Smooth muscle cell (in vitro differentiated cells): ENCODE results near the gene MEGF10. TPM values are rescaled to one million over a fixed set of nuclear protein-coding genes. Genes with fewer than 3 reads are reported as not detected.

Experiments used
- DNase-seq: peaks from one replicate; lab custom pipeline; 2025; ENCODE audit not compliant: unreplicated experiment; lab: John Stamatoyannopoulos, UW
- H2AFZ ChIP-seq: fragments of 200-600 bp; sonication (generic); 2 replicates; pipeline ENCODE4 v1.6.0; 2016; ENCODE audit warnings: antibody characterized with exemption, low read depth, mild to moderate bottlenecking
- H3F3A ChIP-seq: fragments of 200-600 bp; sonication (generic); 2 replicates; pipeline ENCODE4 v1.6.0; 2017; ENCODE audit warnings: antibody characterized with exemption, low read depth
- H3K27ac ChIP-seq: fragments of 200-600 bp; sonication (generic); 2 replicates; pipeline ENCODE4 v1.5.1; 2016; ENCODE audit warnings: low read depth, mild to moderate bottlenecking
- H3K27me3 ChIP-seq: fragments of 200-600 bp; sonication (generic); 2 replicates; pipeline ENCODE4 v1.6.1; 2016; ENCODE audit warnings: low read depth, mild to moderate bottlenecking
- H3K36me3 ChIP-seq: fragments of 200-600 bp; sonication (generic); 2 replicates; pipeline ENCODE4 v1.5.1; 2016; ENCODE audit warnings: low read depth
- H3K4me1 ChIP-seq: fragments of 200-600 bp; sonication (generic); 2 replicates; pipeline ENCODE4 v1.5.1; 2016; ENCODE audit warnings: low read depth
- H3K4me2 ChIP-seq: fragments of 200-600 bp; sonication (generic); 2 replicates; pipeline ENCODE4 v1.6.0; 2016; ENCODE audit warnings: mild to moderate bottlenecking
- H3K4me3 ChIP-seq: fragments of 200-600 bp; sonication (generic); 2 replicates; pipeline ENCODE4 v1.5.1; 2016; ENCODE audit warnings: mild to moderate bottlenecking
- H3K79me2 ChIP-seq: fragments of 200-600 bp; sonication (generic); 2 replicates; pipeline ENCODE4 v1.6.0; 2016; ENCODE audit warnings: low read depth, mild to moderate bottlenecking
- H3K9ac ChIP-seq: fragments of 200-600 bp; sonication (generic); 2 replicates; pipeline ENCODE4 v1.6.0; 2016; ENCODE audit warnings: low read depth
- H3K9me3 ChIP-seq: fragments of 200-600 bp; sonication (generic); replicated peaks from 2 replicates; pipeline ENCODE4 v1.5.1; 2016; ENCODE audit warnings: low read depth
- H4K20me1 ChIP-seq: fragments of 200-600 bp; sonication (generic); 2 replicates; pipeline ENCODE4 v1.6.0; 2016; ENCODE audit warnings: low read depth
- WGBS: methylation state at CpG from one replicate; pipeline ENCODE4 v1.1.7; 2016; ENCODE audit warnings: low lambda C conversion rate; 5-methylcytosine and 5-hydroxymethylcytosine counted together
- polyA plus RNA-seq: library from polyadenylated mRNA; unstranded; fragments of >200 nt; fragmentation: Nextera tagmentation; extraction: Ambion mirVana; gene quantifications from 2 replicates; pipeline ENCODE4 v1.2.1, GENCODE V29; 2016
- total RNA-seq: library from RNA; depleted of rRNA; stranded (reverse); fragments of >200 nt; gene quantifications from 2 replicates; pipeline ENCODE4 v1.2.3, GENCODE V29; 2014
- TF ChIP-seq, protein P1 (sequence below): fragments of 200-600 bp; sonication (generic); IDR thresholded peaks from 2 replicates; pipeline ENCODE4 v1.5.1; 2017; ENCODE audit warnings: borderline replicate concordance, mild to moderate bottlenecking, antibody characterized with exemption; ENCODE audit not compliant: insufficient read depth, poor library complexity, severe bottlenecking

The MEGF10 gene
- total and polyA plus RNA-seq, 2 experiments from 2014 or later, result 0.83 to 3.6 TPM

DNA sequence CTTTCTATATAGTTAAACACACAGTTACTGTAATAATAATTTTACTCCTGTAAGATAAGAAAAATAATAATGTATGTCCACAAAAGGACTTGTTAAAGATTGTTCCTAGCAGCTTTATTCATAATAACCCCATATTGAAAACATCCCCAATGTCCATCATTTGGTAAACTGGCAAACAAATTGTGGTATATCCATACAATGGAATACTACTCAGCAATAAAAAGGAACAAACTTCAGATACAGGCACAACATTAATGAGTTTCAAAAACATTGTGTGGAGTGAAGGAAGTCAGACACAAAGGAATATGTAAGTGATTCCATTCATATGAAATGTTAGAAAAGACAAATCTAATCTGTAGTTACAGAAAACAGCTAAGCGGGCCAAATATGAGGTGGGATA lies 1.9 kb upstream of the MEGF10 start:
- TF ChIP-seq, protein P1, sequence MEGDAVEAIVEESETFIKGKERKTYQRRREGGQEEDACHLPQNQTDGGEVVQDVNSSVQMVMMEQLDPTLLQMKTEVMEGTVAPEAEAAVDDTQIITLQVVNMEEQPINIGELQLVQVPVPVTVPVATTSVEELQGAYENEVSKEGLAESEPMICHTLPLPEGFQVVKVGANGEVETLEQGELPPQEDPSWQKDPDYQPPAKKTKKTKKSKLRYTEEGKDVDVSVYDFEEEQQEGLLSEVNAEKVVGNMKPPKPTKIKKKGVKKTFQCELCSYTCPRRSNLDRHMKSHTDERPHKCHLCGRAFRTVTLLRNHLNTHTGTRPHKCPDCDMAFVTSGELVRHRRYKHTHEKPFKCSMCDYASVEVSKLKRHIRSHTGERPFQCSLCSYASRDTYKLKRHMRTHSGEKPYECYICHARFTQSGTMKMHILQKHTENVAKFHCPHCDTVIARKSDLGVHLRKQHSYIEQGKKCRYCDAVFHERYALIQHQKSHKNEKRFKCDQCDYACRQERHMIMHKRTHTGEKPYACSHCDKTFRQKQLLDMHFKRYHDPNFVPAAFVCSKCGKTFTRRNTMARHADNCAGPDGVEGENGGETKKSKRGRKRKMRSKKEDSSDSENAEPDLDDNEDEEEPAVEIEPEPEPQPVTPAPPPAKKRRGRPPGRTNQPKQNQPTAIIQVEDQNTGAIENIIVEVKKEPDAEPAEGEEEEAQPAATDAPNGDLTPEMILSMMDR, result no peak
- peaks cover 28% of the 10 kb centered on the region for H3K27me3 ChIP-seq
- H3K4me3 ChIP-seq, result no peak overlapping the region
- no peak overlapping the region for H3K4me2 ChIP-seq
- H3K9me3 ChIP-seq, result no peaks in the 10 kb centered on the region
- WGBS, result 97% methylated on average over 1 of the region's 1 CpG
- DNase-seq, result no peak
- H3K27ac ChIP-seq, result no peak overlapping the region
- no peaks in the 10 kb centered on the region for H3K36me3 ChIP-seq
- no peaks in the 10 kb centered on the region for H3F3A ChIP-seq
- H2AFZ ChIP-seq, result no peak overlapping the region
- no peaks in the 10 kb centered on the region for H3K79me2 ChIP-seq
- H4K20me1 ChIP-seq, result no peaks in the 10 kb centered on the region
- no peak overlapping the region for H3K9ac ChIP-seq
- H3K4me1 ChIP-seq, result no peaks in the 10 kb centered on the region

DNA sequence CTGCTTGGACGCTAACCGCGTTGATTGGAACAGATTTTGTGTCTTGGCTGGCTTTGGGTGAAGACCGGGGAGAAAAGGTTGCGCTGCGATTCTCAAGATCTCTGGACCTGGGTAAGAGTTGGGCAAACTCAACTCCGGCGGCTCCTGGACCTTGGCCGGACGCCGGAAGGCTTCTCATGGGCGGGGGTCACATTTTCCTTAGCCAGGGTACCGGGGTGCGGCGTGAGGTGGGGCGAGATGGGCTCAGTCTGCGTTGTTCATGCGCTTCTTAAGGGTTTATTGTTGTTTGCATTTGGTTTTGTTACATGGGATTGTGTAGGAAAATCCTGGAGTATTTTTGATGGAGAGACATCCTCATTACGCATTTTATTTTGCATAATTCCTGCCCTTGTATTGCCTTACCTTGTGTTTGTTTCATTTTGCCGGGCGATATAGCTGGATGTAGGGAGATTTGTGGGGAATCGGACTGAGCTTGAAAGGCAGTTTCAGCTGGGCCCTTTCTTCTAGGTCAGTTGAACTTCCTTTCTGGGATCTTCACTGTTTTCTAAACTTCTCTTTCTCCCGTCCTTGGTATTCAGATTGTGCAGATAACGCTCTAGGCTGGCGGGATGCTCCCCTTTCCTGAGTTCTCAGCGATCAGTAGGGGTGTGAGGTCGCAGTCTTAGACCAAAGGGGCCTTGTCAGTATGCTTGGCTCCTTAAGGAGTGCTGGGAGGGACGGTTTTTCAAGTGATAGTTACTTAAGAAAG lies 524 bp downstream of the MEGF10 start:
- Histone ChIP-seq H3K4me3 (peak overlapping the region; percentile 63), H3K4me2 (peak overlapping the region; percentile 89), H3K27ac (no peak overlapping the region), H3K27me3 (peaks cover 34% of the 10 kb centered on the region), H3F3A (no peaks in the 10 kb centered on the region), H3K79me2 (no peaks in the 10 kb centered on the region), H3K9me3 (no peaks in the 10 kb centered on the region), H3K36me3 (no peaks in the 10 kb centered on the region), H2AFZ (peak overlapping the region; percentile 88), H3K9ac (no peak overlapping the region), H3K4me1 (no peaks in the 10 kb centered on the region), H4K20me1 (no peaks in the 10 kb centered on the region)
- no peak for DNase-seq
- TF ChIP-seq, protein P1, result no peak
- 4% methylated on average over 28 of the region's 28 CpGs for WGBS

DNA sequence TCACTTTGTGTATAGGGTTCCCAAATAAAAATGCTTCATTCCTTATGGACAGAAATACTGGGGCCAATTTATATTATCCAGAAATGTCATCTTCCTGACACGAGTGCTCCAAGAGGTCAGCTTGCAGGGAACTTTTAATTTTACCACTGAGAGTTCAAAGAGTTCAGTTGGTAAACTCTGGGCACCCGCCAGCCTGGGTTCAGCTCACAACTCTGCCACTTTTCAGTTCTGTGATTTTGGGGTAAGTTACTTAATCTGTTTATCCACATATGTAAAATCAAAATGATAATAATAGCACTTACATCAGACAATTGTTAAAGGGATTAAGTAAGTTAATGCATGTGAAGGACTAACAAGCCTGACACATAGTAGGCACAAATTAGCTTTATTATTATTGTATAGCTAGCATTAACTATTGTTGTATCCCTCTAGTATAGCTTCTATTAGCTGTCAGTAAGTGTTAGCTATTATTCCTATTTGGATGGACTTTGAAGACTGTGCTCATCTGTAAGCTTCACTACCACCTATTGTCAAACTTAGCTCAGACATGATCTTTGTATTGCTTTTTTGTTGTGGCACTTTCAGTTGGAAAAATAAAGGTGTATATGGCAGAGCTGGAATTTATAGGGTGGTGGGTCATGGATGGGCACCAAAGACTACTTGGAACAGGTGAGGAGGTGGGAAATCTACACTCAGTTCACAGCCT lies 1.6 kb downstream of the MEGF10 start:
- H2AFZ ChIP-seq, result no peak overlapping the region
- WGBS, result 94% methylated on average over 2 of the region's 2 CpGs
- H3K4me2 ChIP-seq, result peak overlapping the region; percentile 89
- peaks cover 34% of the 10 kb centered on the region for H3K27me3 ChIP-seq
- H3K27ac ChIP-seq, result no peak overlapping the region
- no peak overlapping the region for H3K9ac ChIP-seq
- no peaks in the 10 kb centered on the region for H3F3A ChIP-seq
- TF ChIP-seq, protein P1, result no peak
- H3K9me3 ChIP-seq, result no peaks in the 10 kb centered on the region
- H3K36me3 ChIP-seq, result no peaks in the 10 kb centered on the region
- H4K20me1 ChIP-seq, result no peaks in the 10 kb centered on the region
- H3K4me3 ChIP-seq, result no peak overlapping the region
- no peak for DNase-seq
- no peaks in the 10 kb centered on the region for H3K4me1 ChIP-seq
- no peaks in the 10 kb centered on the region for H3K79me2 ChIP-seq

DNA sequence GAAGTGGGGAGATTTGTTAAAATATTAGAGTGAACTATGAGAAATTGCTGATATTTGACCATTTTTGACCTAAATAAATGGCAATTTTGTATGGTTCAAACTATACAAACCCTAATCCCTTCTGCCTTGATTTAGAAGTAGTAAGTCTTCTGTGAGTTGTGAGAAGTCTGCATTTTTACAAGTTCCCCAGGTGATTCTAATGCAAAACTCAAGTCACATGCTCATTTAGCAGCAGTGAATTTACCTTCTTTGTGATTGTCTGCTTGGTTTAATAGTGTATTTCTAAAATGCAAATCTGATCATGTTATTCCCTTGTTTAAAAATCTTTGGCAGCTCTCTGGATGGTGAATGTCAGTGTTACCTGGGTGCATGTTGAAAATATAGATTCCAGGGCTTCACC lies 2.8 kb downstream of the MEGF10 start:
- H2AFZ ChIP-seq, result no peak overlapping the region
- H3K79me2 ChIP-seq, result no peaks in the 10 kb centered on the region
- H3K36me3 ChIP-seq, result no peaks in the 10 kb centered on the region
- no peak for DNase-seq
- H3K4me2 ChIP-seq, result no peak overlapping the region
- H3K27ac ChIP-seq, result no peak overlapping the region
- H3K4me3 ChIP-seq, result no peak overlapping the region
- TF ChIP-seq, protein P1, result no peak
- H3F3A ChIP-seq, result no peaks in the 10 kb centered on the region
- peaks cover 34% of the 10 kb centered on the region for H3K27me3 ChIP-seq
- H3K4me1 ChIP-seq, result no peaks in the 10 kb centered on the region
- no peaks in the 10 kb centered on the region for H3K9me3 ChIP-seq
- no peaks in the 10 kb centered on the region for H4K20me1 ChIP-seq
- no peak overlapping the region for H3K9ac ChIP-seq
